Measurements from ENCODE around the gene LTBP3.
"Not testable (repeated sequence)": the region's sequence is repeated elsewhere in the genome, so short reads cannot be mapped to it uniquely, and the experiment has no call there.

Gene LTBP3

GRCh38 chr11:65538232-65538914, 19.8 kb downstream of the LTBP3 start:
- DNase-seq: no peak

- no peak for DNase-seq
Measured at GRCh38 chr11:65537620-65538231, 20.4 kb downstream of the LTBP3 start.

GRCh38 chr11:65537296-65537597, 20.9 kb downstream of the LTBP3 start:
- DNase-seq: no peak

- no peak for DNase-seq
Measured at GRCh38 chr11:65536412-65537295, 21.5 kb downstream of the LTBP3 start.

- DNase-seq: no peak
Measured at GRCh38 chr11:65535102-65535501, 23.1 kb downstream of the LTBP3 start.

GRCh38 chr11:65532388-65533064, 25.6 kb downstream of the LTBP3 start:
- DNase-seq: no peak

GRCh38 chr11:65530157-65530496, 28.0 kb downstream of the LTBP3 start:
- no peak for DNase-seq

- DNase-seq: no peak
Measured at GRCh38 chr11:65529475-65530156, 28.5 kb downstream of the LTBP3 start.

GRCh38 chr11:65528819-65529350, 29.3 kb downstream of the LTBP3 start:
- no peak for DNase-seq

GRCh38 chr11:65526744-65527143, 31.4 kb downstream of the LTBP3 start:
- DNase-seq: no peak

GRCh38 chr11:65525546-65526480, 32.3 kb downstream of the LTBP3 start:
- no peak for DNase-seq

- peak in 49 of 51 donors; percentile 27 to 95 (median 77) for DNase-seq
Measured at GRCh38 chr11:65524741-65525545, 33.2 kb downstream of the LTBP3 start, which contains the start of gene SCYL1. Gene SCYL1, plus strand, starts transcription at chr11:65525083. Its CDS starts 71 bp downstream, at chr11:65525154.

- peak in 9 of 51 donors; percentile 22 to 55 (median 37) for DNase-seq
Measured at GRCh38 chr11:65524014-65524740, 34.0 kb downstream of the LTBP3 start.

- not testable (repeated sequence) for DNase-seq
Measured at GRCh38 chr11:65523631-65523968, 34.6 kb downstream of the LTBP3 start.

- DNase-seq: peak in 2 of 51 donors; percentile 15 to 42
Measured at GRCh38 chr11:65522718-65523630, 35.2 kb downstream of the LTBP3 start.

- DNase-seq: not testable (repeated sequence)
Measured at GRCh38 chr11:65521777-65522521, 36.2 kb downstream of the LTBP3 start.

Data from hypothalamus (tissue), 51 donors.